GM10266 (cell line): ENCODE measurements around the gene ACVR1.
"Not testable (repeated sequence)": the region's sequence is repeated elsewhere in the genome, so short reads cannot be mapped to it uniquely, and the experiment has no call there.

Source experiments
- DNase-seq: peaks from one replicate; pipeline ENCODE4 v3.0.0; 2012; ENCODE audit errors: extremely low spot score
- CTCF ChIP-seq: IDR thresholded peaks from 2 replicates; pipeline ENCODE4 v1.5.1; 2012; ENCODE audit warnings: mild to moderate bottlenecking, low read depth; ENCODE audit not compliant: control insufficient read depth, insufficient read depth; ENCODE audit errors: missing control alignments

Gene ACVR1

GRCh38 chr2:157725846-157726245 lies 150.3 kb downstream of the ACVR1 start:
- no peak for DNase-seq
- TF ChIP-seq CTCF, result no peak

DNA sequence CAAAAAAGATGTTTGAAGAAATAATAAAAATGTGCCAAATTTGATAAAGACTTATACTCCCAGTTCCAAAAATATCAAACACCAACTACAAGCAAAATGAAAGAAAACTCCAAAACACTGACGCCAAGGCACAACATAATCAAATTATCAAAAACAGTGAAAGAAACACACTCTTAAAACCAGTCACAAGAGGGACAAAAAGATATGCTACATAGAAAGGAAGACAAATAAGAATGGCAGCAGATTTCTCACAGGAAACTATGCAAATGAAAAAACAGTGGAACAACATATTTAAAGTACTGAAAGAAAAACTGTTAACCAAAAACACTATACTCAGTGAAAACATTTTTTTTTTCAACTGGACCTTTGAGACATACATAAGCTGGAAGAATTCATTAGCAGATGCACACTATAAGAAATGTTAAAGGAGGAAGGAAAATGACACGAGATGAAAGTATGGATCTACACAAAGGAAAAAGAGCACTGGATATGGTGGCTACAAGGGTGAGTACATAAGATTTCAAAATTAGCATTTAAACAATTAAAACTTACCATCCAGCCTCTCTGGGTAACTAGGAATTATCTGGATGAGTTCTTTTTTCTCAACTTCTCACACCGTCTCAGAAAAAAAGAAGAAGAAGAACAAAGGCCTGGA lies 153.4 kb downstream of the ACVR1 start:
- TF ChIP-seq CTCF, result no peak
- no peak for DNase-seq

DNA sequence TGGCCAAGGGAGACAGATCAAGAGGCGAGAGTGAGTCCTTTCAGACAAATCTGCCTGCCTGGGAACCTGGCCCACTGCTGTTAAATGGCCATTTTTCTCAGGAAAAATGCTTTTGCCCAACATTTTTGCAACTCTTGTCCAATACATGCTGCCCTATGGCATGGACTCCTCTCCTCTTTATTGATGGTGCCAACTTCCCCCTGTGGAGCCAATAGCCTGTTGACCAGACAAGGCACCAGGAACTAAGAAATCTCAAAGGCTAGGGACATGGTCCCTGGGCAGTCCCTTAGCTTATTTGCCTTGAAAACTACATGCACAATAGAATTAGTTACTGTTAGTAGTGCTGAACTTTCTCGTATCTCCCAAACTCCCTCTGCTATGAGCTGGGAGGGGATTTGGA lies 155.6 kb downstream of the ACVR1 start:
- TF ChIP-seq CTCF, result no peak
- no peak for DNase-seq

DNA sequence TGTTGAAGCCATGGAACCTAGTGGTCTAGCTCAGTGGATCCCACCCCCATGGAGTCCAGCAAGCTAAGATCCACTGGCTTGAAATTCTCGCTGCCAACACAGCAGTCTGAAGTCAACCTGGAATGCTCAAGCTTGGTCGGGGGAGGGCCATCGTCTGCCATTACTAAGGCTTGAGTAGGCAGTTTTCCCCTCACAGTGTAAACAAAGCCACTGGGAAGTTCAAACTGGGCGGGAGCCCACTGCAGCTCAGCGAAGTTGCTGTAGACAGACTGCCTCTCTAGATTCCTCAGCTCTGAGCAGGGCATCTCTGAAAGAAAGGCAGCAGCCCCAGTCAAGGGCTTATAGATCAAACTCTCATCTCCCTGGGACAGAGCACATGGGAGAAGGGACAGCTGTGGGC lies 171.5 kb downstream of the ACVR1 start:
- DNase-seq, result not testable (repeated sequence)

DNA sequence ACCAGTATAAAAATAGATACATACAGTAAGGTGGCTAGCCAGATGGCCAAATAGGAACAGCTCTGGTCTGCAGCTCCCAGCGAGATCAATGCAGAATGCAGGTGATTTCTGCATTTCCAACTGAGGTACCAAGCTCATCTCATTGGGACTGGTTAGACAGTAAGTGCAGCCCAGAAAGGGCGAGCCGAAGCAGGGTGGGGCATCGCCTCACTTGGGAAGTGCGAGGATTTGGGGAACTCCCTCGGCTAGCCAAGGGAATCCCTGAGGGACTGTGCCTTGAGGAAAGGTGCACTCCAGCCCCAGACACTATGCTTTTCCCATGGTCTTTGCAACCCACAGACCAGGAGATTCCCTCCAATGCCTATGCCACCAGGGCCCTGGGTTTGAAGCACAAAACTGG lies 172.0 kb downstream of the ACVR1 start:
- not testable (repeated sequence) for DNase-seq

- no peak for TF ChIP-seq CTCF
- DNase-seq, result no peak
These were observed 176.3 kb downstream of the ACVR1 start for GRCh38 chr2:157699806-157700205.

- no peak for TF ChIP-seq CTCF
- no peak for DNase-seq
These were observed 177.1 kb downstream of the ACVR1 start for GRCh38 chr2:157699009-157699408.

- no peak for TF ChIP-seq CTCF
- no peak for DNase-seq
These were observed 177.7 kb downstream of the ACVR1 start for GRCh38 chr2:157698430-157698829.
